T follicular helper cell (primary cell): ENCODE measurements around the gene TMEM138.

Source experiments
- DNase-seq: peaks from one replicate; pipeline ENCODE4 v3.0.0-alpha.2; 2020; ENCODE audit warnings: low read depth

The TMEM138 gene

GRCh38 chr11:61406991-61407728 lies 45.0 kb downstream of the TMEM138 start:
- DNase-seq = no peak

GRCh38 chr11:61411589-61411988 lies 49.4 kb downstream of the TMEM138 start:
- no peak for DNase-seq

DNA sequence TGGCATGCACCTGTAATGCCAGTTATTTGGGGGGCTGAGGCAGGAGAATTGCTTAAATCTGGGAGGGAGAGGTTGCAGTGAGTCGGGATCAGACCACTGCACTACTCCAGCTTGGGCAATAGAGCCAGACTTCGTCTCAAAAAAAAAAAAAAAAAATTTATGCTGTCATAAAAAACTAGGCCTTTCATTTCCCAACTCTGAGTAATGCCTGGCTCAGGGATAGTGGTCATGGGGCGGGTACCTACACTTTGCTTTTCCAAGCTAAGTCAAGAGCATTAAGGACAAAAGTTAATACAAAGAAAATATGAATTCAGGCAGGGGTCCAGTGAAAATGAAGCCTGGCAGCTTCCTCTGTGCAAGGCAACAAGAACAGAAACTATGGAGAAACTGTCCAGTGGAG lies 51.3 kb downstream of the TMEM138 start:
- no peak for DNase-seq

DNA sequence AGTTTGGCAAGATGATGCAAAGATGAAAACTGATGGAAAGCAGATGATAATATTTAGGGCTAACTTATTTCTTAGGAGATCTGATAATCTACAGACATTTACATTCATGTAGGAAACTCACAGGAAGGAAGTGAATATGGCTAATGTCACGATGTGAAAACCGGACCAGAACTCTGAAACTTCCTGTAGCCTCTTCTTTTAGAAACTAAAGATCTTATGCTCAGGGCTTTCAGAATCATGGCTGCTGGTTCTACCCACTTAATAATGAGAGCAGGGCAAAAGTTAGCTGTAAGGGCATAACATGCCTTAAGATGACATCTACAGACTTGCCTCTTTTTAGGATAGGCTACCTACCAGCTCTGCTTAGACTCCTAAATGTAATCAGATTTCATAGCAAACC lies 52.4 kb downstream of the TMEM138 start:
- no peak for DNase-seq

DNA sequence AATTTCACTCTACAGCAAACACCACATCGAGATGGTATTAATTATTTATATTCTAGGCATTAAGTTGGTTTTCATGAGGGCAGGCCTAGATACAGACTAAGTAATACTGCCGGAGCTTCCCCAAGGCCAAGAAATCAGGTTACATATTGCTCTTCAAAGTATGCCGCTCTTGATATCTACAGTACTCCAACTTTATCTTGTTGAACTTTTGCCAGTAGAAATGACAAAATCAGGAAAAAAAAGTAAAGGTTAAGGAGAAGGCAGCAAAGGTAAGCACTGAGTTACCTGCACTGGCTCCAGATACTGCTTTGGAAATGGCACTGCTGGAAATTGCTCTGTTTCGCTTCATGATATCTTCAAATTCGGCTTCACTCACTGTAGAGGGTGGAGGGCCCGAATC lies 53.2 kb downstream of the TMEM138 start:
- DNase-seq = no peak

- no peak for DNase-seq
Measured at GRCh38 chr11:61416941-61417340, 54.8 kb downstream of the TMEM138 start.

GRCh38 chr11:61417670-61418069 lies 55.5 kb downstream of the TMEM138 start:
- no peak for DNase-seq

DNA sequence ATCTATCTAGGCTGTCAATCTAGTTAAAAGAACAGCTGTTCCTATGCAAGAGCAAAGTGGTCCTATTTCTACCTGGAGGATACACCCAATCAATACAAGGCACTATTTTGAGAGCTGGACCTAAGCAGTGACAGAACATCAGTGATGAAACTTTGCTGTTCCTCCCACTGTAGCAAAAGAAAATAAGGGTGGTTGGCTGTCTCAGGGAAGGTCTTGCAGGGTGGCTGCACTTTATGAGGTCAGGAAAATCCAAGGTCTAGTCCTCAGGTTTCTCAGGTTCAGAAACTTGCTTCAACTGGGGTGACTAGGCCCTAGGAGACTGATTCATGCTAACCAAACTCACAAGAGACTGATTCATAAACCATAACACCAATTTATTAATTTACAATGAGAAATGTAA lies 56.0 kb downstream of the TMEM138 start:
- no peak for DNase-seq
